ENCODE measurements around the gene AQP1. TPM values are rescaled to one million over a fixed set of nuclear protein-coding genes. Genes with fewer than 3 reads are reported as not detected.
A peak's percentile ranks its signal among the peaks of the same experiment; 100 is the strongest.

The AQP1 gene
- total and polyA plus RNA-seq, 2 of the 13 experiments (the other 11 are each of a cell fraction or from before 2014, with no cell fraction given): not detected

DNA sequence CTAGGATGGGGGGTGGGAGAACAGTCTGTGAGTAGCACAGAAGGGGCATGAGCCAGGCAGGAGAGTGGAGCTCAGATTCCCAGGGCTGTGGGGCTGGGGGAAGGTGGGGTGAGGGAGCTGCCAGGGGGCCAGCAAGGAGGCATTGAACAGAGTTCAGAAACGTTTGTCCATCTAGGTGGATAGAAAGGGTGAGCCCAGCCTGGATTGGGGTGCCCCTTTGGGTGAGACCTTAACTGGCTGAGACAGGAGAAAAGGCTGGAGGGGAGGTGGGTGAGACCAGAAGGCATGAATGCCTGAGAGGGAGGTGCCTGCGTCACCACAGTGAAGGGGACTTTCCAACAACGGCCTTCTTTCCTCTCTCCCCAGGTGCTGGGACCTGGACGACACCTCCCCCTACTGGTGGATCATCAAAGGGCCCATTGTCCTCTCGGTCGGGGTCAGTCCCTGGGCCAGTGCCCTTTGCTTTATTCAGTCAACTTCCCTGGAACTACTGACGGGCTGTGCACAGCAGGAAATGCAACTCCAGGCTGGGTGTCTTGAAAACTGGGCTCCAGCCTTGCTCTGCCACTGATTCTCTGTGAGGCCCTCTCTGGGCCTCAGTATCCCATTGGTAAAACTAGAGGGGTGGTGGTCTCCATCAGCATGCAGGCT lies 63.1 kb downstream of the AQP1 start (continued):
- TF ChIP-seq, protein P1, sequence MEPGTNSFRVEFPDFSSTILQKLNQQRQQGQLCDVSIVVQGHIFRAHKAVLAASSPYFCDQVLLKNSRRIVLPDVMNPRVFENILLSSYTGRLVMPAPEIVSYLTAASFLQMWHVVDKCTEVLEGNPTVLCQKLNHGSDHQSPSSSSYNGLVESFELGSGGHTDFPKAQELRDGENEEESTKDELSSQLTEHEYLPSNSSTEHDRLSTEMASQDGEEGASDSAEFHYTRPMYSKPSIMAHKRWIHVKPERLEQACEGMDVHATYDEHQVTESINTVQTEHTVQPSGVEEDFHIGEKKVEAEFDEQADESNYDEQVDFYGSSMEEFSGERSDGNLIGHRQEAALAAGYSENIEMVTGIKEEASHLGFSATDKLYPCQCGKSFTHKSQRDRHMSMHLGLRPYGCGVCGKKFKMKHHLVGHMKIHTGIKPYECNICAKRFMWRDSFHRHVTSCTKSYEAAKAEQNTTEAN (CRISPR knock-in tag; conservative IDR thresholded peaks at IDR 0.05): no peak
- TF ChIP-seq NR2F1 (CRISPR knock-in tag; IDR thresholded peaks at IDR 0.05) (peak in 1 of 2 experiments; percentile 32; a peak in 1 of 4 replicates), SMYD3 (CRISPR knock-in tag; IDR thresholded peaks at IDR 0.05) (no peak), ZNF138 (CRISPR knock-in tag; IDR thresholded peaks at IDR 0.05; ENCODE audit: low read depth) (no peak), SMC3 (IDR thresholded peaks at IDR 0.05; ENCODE audit: low read length) (peak; percentile 21; the same call in 1 of the 2 replicates), NONO (IDR thresholded peaks at IDR 0.05) (no peak), NONO (CRISPR knock-in tag; conservative IDR thresholded peaks at IDR 0.05) (no peak), IKZF1 (IDR thresholded peaks at IDR 0.05) (no peak), EEA1 (CRISPR knock-in tag; IDR thresholded peaks at IDR 0.05; ENCODE audit: borderline replicate concordance) (no peak), POGZ (CRISPR knock-in tag; IDR thresholded peaks at IDR 0.05) (no peak), FLYWCH1 (CRISPR knock-in tag; IDR thresholded peaks at IDR 0.05) (no peak), ZNF343 (CRISPR knock-in tag; IDR thresholded peaks at IDR 0.05) (no peak), ISX (CRISPR knock-in tag; conservative IDR thresholded peaks at IDR 0.05) (no peak), ZNF589 (CRISPR knock-in tag; conservative IDR thresholded peaks at IDR 0.05) (no peak), XRCC5 (optimal IDR thresholded peaks at IDR 0.05; ENCODE audit: low read length) (peak; percentile 69)
- TF ChIP-seq, protein P2, sequence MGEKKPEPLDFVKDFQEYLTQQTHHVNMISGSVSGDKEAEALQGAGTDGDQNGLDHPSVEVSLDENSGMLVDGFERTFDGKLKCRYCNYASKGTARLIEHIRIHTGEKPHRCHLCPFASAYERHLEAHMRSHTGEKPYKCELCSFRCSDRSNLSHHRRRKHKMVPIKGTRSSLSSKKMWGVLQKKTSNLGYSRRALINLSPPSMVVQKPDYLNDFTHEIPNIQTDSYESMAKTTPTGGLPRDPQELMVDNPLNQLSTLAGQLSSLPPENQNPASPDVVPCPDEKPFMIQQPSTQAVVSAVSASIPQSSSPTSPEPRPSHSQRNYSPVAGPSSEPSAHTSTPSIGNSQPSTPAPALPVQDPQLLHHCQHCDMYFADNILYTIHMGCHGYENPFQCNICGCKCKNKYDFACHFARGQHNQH (CRISPR knock-in tag; IDR thresholded peaks at IDR 0.05): no peak
- TF ChIP-seq, protein P3, sequence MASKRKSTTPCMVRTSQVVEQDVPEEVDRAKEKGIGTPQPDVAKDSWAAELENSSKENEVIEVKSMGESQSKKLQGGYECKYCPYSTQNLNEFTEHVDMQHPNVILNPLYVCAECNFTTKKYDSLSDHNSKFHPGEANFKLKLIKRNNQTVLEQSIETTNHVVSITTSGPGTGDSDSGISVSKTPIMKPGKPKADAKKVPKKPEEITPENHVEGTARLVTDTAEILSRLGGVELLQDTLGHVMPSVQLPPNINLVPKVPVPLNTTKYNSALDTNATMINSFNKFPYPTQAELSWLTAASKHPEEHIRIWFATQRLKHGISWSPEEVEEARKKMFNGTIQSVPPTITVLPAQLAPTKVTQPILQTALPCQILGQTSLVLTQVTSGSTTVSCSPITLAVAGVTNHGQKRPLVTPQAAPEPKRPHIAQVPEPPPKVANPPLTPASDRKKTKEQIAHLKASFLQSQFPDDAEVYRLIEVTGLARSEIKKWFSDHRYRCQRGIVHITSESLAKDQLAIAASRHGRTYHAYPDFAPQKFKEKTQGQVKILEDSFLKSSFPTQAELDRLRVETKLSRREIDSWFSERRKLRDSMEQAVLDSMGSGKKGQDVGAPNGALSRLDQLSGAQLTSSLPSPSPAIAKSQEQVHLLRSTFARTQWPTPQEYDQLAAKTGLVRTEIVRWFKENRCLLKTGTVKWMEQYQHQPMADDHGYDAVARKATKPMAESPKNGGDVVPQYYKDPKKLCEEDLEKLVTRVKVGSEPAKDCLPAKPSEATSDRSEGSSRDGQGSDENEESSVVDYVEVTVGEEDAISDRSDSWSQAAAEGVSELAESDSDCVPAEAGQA (IDR thresholded peaks at IDR 0.05; ENCODE audit: low read depth): no peak
- TF ChIP-seq, protein P3 (CRISPR knock-in tag; IDR thresholded peaks at IDR 0.05; ENCODE audit: borderline replicate concordance): no peak
- TF ChIP-seq, protein P4, sequence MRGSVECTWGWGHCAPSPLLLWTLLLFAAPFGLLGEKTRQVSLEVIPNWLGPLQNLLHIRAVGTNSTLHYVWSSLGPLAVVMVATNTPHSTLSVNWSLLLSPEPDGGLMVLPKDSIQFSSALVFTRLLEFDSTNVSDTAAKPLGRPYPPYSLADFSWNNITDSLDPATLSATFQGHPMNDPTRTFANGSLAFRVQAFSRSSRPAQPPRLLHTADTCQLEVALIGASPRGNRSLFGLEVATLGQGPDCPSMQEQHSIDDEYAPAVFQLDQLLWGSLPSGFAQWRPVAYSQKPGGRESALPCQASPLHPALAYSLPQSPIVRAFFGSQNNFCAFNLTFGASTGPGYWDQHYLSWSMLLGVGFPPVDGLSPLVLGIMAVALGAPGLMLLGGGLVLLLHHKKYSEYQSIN (CRISPR knock-in tag; IDR thresholded peaks at IDR 0.05; ENCODE audit: borderline replicate concordance): no peak
- TF ChIP-seq, protein P5, sequence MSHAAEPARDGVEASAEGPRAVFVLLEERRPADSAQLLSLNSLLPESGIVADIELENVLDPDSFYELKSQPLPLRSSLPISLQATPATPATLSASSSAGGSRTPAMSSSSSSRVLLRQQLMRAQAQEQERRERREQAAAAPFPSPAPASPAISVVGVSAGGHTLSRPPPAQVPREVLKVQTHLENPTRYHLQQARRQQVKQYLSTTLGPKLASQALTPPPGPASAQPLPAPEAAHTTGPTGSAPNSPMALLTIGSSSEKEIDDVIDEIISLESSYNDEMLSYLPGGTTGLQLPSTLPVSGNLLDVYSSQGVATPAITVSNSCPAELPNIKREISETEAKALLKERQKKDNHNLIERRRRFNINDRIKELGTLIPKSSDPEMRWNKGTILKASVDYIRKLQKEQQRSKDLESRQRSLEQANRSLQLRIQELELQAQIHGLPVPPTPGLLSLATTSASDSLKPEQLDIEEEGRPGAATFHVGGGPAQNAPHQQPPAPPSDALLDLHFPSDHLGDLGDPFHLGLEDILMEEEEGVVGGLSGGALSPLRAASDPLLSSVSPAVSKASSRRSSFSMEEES (CRISPR knock-in tag; IDR thresholded peaks at IDR 0.05): no peak
